ENCODE data around the gene PPP1R3E.

DNA sequence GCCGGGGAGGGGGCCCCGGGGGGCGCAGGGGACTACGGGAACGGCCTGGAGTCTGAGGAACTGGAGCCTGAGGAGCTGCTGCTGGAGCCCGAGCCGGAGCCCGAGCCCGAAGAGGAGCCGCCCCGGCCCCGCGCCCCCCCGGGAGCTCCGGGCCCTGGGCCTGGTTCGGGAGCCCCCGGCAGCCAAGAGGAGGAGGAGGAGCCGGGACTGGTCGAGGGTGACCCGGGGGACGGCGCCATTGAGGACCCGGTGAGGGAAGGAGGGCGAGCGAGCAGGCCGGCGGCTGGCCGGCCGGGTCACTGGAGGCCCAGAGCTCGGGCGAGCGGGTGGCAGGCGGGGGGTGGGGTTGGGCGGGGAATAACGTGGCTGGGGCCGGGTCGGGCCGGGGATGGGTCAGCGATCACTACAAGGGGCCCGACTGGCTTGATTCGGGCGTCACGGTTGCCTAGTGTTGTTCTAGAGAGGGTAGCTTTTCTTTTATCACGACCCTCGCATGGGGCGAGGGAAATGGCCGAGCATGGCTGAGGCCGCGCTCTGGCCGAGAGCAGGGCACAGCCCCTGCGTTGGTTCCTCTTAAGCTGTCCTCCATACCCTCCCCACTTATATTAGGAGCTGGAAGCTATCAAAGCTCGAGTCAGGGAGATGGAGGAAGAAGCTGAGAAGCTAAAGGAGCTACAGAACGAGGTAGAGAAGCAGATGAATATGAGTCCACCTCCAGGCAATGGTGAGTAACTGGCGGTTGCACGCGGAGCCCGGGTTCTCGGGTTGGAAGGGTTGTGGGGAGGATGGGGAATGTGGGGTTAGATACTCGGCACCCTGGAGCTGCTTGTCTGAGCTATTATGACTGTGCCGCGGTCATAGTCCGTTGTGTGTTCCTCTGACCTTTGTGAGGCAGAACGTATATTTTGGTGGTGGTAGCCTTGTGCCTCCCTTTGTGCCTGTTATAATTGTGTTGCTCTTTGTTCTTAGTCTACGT lies 19.2 kb upstream of the PPP1R3E start:
- TF ChIP-seq, protein P1, sequence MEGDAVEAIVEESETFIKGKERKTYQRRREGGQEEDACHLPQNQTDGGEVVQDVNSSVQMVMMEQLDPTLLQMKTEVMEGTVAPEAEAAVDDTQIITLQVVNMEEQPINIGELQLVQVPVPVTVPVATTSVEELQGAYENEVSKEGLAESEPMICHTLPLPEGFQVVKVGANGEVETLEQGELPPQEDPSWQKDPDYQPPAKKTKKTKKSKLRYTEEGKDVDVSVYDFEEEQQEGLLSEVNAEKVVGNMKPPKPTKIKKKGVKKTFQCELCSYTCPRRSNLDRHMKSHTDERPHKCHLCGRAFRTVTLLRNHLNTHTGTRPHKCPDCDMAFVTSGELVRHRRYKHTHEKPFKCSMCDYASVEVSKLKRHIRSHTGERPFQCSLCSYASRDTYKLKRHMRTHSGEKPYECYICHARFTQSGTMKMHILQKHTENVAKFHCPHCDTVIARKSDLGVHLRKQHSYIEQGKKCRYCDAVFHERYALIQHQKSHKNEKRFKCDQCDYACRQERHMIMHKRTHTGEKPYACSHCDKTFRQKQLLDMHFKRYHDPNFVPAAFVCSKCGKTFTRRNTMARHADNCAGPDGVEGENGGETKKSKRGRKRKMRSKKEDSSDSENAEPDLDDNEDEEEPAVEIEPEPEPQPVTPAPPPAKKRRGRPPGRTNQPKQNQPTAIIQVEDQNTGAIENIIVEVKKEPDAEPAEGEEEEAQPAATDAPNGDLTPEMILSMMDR (IDR thresholded peaks at IDR 0.05): no peak
- TF ChIP-seq POLR2A (IDR thresholded peaks at IDR 0.05) (no peak), EP300 (IDR thresholded peaks at IDR 0.05) (no peak)

Measured in ovary (tissue), 3 donors.